ENCODE measurements around the gene RNF169.

The RNF169 gene

DNA sequence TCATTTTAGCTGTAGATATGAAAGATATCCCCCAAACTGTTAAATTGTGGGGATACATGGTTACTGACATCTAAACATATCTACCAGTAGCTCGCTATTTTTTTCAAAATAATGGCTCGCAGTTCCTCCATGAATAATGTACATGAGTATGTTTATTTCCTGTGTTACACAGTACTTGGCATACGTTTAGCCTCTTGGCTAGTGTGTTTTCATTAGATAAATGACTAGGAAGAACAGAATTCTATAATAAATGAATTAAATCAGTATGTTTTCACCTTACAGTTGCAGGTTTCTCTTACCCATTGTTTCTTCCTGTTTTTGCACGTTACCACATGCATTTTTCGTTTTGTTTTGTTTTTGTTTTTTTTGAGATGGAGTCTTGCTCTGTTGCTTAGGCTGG, 21.8 kb downstream of the RNF169 start:
- no peak for DNase-seq

DNA sequence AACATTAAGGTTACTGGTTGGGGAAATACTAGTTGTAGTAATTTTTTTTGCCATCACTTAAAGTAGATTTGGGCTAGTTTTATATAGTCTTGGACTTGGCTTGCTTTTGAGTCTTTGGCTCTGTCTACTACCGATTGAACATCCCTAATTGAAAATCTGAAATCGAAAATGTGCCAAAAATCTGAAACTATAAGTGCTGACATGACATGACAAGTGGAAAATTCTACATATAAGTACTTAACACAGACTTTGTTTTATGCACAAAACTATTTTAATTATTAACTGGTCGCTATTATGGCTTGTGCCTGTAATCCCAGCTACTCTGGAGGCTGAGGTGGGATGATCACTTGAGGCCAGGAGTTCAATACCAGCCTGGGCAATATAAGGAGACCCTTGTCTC, 22.5 kb downstream of the RNF169 start:
- DNase-seq: no peak

DNA sequence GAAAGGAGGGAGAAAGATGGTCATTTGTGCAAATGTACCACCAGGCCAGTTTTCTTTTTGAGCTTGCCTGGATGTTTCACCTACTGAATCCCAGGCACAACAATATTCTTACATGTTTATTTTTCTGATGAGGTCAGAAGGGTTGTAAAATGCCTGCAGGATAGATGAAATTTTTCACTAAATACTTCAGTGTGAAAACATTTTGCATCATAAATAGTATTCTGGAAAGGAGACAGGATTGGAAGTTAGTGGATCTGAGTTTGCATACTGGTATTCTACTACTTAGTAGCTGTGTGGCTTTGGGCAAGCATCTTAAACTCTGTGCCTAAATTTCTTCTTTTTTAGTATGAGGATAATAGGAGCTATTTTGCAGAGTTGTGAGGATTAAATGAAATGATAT, 24.8 kb downstream of the RNF169 start:
- no peak for DNase-seq

DNA sequence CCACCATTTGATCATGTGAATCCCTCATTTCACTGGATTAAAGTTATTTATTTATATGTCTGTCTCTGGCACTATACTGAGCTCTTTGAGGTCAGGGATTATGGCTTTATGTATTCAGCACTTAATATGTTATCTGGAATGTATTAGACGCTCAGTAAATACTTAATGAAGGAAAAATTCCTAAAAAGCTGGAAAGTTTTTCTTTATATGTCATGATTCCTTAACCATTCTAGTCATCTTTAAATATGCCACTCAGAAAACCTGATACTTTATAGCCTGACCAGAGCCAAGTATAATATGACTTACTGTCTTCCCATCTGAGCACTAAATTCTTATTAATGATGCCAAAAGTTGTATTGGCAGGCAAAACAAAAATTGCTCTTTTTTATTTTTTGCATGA, 27.1 kb downstream of the RNF169 start:
- DNase-seq: no peak

DNA sequence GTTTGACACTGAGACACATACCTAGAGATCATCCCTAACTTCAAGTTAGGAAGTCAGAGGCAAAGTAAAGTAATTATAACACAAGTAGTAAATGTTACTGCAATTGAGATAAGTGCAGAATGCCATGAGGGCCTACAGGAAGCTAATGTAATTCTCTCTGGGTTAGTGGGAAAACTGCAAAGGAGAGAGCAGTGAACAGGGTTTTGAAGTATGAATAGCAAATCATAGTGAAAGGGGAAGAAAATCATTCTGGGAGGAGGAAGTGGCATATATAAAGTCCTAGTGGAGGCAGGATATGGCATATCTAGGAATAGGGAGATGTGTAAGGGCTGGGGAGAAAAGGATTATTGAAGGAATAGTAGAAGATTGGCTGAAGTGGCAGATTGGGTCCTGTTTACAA, 27.9 kb downstream of the RNF169 start:
- no peak for DNase-seq

DNA sequence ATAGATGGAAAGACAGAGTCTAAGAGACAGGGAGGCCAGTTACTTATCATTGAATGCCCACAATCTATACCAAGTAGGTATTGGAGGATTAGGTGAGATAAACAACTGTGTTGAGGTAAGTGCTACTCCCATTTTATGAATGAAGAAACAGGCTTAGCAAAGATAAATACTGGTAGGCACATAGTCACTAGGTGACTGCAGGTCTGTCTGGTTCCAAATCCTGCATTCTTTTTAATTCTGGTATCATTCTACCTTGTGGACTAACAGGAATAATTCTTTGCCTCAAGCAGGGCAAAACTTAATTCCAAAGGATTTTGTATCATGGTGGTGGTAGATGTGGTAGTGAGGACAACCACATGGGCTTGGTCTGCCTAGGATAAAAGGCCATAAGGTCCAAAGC, 28.4 kb downstream of the RNF169 start:
- DNase-seq: no peak

DNA sequence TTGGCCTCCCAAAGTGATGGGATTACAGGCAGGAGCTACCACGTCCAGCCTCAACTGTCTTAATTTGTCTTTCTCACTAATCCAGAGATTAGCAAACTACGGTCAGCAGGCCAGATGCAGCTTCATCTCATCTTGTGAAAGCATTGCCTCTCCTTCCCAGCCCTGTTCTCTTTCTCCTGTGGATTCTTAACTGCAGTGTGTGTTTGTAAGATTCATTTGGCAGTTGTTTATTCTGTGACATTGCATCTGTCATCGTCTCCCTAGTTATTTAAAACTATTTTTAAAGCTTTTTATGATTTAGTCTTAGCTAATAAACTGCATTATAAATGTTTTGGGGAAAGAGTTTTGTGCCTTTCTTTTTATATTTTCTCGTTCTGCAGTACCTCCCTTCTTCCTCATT, 29.2 kb downstream of the RNF169 start:
- no peak for DNase-seq

DNA sequence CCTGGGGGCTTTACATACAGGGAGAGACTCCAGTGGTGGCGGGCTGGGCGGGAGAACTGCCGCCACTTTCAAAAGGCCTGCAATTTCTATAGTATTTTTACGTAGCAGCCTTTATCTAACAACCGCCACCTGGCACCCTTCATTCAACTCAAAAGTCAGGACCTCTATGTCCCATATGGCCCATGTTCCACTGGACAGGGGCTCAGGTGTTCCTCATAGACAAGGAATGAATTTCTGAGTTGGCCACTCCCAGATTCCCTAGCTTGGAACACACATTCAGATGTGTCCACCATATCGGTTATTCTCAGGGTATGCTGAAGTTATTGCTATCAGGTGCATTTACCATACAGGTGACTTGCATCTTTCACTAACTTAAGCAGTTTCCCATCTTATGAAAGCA, 29.9 kb downstream of the RNF169 start:
- no peak for DNase-seq

DNA sequence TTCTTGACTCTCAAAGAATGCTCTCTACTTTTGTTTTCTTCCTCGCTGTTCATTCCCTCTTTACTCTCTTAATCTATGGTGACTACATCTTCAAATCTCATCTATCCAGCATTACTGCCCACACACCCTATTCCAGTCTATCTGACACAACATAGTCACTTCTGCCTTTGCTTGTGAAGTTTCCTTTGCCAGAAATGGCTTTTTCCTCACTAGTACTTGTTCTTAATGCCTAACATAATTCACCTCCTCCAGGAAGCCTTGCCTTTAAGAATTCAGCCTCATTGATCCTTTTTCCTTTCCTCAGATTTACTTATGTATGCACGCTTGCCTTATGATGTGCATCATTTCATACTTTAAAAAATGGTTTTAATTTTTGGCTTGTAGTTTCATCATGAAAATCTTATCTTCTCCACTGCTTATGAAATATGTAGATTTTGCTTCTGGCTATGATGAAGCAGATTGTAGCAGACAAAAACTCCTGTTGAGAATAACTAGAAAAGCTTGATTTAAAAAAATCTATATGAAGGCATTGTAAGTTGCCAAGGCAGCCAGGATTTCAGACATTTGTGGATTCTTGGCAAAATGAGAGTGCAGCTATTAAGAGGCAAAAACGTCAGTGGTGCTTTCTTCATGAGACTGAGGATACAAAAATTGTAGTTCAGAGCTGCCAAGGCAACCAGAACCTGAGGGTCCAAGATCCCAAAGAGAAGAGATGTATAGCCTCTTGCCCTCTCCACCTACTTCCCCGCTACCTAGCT, 31.8 kb downstream of the RNF169 start:
- DNase-seq: no peak

DNA sequence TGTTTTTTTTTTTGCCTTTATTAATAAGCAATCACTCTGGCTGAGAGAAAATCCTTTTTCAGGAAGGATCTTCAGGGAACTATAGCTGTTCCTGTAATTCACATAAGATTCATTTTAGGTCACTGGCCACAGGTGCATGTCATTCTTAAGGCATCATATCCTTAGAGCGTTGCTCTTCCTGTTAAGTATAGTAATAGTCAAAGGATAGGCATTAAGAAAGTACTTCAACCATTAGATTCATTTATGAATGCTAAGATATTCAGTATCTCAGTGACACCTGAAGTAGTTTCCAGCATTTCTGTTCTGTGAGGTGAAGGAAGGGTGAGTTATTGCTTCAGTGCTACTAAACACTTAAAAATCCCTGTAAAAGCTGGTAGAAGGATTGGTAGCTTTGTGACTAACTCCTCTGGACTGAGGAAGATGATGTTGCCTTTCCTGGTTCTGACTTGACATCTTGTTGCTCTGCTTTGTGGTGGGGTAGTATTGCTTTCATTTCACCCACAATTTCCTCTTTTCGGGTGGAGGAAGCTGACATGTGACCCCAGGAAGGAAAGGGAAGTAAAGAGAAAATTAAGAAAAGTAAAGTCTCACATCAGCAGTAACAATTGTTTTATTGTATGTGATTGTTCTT, 34.7 kb downstream of the RNF169 start:
- DNase-seq: no peak

DNA sequence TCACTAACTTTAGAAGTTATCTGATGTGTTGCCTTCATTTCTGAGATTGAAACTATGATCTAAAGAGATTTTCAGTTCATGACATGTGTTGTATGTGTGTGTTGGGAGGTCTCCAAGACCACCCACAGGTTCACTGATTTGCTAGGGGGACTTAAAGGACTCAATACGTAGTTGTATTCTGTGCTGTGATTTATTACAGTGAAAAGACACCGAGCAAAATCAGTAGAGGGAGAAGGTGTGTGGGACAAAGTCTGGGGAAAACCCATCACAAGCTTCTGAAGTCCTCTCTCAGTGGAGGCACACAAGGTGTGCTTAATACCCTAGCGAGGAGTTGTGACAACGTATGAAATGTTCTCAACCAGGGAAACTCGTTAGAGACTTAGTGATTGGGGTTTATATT, 35.6 kb downstream of the RNF169 start:
- DNase-seq: no peak

DNA sequence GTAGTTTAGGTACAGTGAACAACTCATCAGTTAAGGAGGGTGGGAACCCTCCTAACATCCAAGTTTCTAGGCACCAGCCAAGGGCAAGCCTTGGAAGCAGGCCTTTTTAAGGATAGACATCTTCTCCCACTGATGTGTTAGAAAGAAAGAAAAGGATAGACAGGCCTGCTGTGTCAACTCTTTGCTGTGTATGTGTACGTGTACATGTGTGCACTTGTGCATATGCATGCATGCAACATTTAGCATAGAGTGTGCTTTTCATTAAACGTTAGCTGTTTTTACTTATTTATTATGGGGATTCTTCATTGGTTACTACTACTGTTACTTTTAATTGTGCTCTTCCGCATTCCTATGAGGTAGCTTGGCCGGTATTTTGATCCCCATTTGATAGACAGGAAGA, 36.1 kb downstream of the RNF169 start:
- DNase-seq: no peak

DNA sequence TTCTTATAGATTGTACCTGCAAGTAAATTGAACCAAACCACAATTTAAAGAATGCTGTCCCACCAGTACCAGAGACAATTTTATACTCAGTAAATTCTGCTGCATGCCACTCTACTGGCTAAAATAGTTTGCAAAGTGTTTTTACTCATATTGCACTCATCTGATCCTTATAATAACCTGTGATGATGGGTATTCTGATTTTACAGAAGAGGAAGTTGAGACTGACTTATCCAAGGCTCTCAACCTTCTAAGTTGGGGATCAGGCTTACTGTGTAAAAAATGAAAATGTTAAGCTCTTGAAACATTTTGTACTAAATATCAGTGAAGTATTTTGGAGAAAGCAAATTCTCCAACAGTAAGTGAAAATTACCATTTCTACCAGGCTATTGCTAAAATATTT, 37.9 kb downstream of the RNF169 start:
- no peak for DNase-seq

DNA sequence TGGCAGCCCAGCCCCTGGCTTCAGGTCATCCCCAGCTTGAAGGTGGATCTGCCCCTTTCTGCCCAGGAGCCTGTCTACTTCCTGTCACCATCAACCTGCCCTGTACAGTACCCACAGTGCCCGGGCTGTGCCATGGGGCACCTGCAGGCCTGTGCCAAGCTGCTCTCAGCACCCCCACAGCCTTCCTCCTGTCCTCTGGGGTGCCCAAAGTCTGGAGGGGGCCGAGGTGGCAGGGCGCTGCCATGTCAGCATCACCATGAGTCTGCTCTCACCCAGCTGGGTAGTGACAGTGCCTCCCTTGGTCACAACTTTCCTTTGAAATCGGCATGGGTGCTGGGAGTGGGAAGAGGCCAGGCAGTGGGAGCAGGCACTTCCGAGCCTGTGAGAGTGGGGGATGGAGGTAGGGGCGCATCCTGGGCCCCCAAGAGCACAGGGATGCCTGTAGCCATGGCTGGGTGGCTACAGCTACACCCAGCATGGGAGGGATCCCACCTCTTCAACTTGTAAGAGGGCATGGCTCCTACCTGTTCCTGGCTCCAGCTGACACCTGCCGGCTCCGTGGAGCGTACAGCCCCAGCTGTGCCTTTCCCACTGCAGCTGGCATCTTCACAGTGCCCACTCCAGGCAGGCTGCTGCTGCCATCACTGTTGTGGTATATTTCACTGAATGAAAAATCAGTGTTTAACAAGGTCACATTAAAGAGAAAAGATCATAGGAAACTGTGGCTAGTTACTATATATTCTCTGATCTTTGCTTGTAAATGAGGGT, 42.9 kb downstream of the RNF169 start:
- no peak for DNase-seq

DNA sequence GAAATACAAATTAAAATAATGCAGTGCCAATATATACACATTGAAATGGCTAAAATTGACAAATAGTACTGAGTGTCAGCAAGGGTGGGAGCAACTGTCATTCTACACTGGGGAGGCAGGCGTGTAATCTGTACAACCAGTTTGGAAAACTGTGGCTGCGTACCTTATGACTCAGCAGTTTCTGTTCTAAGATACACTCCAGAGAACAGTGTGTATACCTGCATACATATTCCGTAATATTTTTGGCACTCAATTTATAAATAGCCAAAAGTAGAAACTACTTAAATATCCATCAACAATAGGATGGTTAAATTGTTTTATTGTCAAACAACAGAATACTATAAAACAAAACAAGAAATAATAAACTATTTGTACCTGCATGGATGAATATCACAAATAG, 57.6 kb downstream of the RNF169 start:
- no peak for DNase-seq

DNA sequence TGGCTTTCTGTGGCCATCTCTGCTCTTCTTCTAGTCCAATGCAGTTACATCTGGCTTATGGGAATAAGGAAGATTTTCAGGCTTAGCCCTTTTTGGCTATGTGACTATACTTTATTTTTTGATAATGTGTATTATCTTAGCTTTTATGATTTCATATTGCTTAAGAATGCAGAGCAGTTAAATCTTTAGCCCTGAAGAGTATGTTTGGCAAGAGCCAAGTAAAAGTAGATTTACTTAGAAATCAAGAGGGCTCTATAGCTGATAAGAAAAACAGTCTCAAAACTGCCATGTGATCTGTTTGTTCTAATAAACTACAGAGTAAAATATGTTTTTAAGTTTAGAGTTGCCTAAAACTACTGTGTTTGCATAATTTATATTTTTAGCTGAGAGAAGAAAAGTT, 61.2 kb downstream of the RNF169 start:
- no peak for DNase-seq

DNA sequence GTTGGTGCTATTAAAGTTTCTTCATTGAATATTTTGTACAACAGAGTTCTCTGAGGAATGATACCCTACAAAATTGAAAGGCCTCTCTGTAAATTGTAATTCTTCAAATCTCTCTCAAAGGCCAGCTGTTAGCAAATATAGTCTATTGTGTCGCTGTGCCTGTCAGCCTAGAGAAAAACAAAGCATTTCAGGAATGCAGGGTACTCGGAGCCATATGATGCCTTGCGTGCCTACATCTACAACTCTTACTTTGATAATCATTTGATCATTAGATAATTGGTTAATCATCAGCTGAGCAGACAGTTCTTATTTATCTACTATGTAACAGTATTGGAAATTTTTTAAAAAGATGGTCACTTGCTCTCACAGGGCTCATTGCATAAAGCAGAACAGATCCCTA, 67.3 kb downstream of the RNF169 start:
- no peak for DNase-seq

DNA sequence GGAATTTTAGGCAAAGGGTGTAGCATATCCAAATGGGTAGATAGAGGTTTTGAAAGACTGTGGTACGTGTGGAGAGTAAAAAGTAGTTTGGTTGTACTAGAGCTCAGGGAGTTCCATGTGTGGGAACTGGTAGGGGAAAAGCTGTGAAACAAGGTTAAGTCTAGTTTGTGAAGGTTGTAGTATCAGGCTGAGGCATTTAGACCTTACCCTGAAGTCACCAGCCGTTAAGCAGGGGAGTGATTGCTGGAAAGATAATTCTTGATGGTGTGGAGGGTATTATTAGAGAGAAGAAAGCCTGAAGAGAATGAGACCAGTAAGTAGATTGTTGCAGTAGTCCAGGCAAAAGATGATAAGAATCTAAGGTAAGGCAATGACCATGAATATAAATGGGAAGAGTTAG, 68.0 kb downstream of the RNF169 start:
- no peak for DNase-seq

DNA sequence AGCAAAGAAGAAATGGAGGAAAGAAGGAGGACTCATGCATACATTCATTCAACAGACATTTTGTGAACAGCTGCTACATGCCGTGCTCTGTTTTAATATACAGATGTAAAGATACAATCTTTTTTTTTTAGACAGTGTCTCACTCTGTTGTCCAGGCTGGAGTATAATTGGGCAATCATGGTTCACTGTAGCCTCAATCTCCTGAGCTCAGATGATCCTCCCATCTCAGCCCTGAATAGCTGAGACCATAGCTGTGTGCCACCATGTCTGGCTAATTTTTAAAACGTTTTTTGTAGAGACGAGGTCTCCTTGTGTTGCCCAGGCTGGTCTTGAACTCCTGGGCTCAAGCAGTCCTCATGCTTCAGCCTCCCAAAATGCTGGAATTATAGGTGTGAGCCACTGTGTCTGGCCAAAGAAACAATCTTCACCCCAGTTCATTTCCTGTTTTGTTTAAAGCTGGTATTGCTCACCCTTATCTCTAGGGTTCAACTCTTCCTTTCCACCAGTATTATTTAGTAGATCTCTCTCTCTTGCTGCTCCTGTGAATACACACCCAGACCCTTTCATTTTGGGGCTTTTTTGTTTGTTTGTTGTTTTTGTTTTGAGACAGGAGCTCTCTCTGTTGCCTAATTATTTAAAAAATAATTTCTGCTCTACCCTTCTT, 69.8 kb downstream of the RNF169 start:
- DNase-seq: no peak

DNA sequence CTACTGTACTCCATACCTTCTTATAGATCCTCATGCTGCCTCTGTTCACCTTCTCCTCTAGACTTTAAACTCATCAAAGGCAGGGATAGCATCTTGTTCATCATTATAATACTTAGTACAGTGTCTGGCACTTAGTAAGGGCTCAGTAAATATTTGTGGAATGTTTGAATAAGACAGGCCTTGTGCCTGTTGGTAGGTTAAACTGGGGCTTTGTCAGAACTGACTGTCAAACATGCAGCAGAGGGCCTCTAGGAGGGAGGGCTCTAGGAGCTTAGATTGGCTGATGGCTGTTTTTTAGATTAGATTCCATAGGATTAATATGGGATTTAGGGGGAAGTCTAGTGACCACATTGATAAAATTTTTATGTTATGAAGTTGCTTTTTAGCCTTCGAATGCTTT, 70.8 kb downstream of the RNF169 start:
- DNase-seq: no peak

DNA sequence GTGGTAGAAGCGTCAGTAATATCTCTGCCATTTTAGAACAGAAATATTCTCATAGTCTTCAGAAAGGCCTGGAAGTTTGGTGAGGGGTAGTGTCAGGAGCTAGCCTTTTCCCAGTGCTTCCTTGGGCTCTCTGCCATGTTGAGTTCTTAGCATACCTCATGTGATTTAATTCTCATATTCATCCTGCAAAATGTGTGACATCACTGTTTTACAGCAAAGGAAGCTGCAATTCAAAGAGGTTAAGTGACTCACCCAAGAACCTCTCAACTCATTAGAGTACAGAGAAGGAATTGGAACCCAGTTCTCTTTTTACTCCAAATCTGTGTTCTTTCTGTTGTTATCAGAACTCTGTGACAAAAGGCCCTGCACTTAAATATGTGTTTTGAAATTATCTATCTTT, 72.1 kb downstream of the RNF169 start:
- DNase-seq: no peak

DNA sequence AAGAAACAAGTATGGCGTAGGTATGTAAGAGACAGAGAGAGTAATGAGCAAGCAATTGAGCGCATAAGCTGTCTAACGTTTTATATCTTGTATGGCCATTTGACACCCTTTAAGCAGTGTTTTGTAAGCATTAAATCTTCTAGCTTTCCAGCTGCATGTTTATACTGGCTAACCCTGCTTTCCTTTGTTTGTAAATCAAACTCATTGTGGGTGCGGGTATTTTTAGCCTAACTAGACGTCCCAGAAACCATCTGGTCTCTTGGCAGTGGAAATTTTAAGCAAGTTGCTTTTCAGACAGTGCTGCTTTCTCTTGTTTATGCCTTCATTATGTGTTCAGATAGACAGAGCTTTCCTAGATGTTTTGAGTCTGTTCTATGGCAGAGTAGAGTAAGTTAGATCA, 73.5 kb downstream of the RNF169 start:
- no peak for DNase-seq

DNA sequence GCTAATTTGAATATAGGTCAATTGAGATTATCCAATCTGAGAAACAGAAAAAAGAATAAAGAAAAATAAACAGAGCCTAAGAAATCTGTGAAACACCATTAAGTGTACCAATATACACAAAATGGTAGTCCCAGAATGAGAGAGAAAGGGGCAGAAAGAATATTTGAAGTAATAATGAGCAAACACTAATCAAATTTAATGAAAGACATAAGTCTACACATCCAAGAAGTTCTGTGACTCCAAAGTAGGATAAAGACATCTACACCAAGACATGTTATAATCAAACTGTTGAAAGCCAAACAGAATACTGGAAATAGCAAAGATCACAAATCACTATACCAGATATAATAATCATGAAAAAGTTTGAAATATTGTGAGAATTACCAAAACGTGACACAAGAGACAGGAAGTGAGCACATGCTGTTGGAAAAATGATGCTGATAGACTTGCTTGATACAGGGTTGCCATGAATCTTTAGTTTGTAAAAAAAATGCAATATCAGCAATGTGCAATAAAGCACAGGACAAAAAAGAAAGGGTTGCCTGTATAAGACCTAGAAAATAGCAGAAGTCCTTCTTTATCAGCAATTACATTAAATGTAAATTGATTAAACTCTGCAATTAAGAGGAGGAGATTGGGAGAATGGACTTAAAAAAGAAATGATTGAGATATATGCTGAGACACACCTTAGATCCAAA, 75.8 kb downstream of the RNF169 start:
- DNase-seq: no peak

Data from DMS79 treated with DMSO at 0.1 percent for 48 hours (cell line).